ENCODE data around the gene XPOT. TPM values are rescaled to one million over a fixed set of nuclear protein-coding genes. Genes with fewer than 3 reads are reported as not detected.

XPOT gene
- polyA plus RNA-seq, 5 donors = 43.1 to 60.4 (median 51.8) TPM

Other genes with a start within 250 kb of the XPOT start
- 1 to 10 TPM; 3.4 to 5.2 (median 4.0) TPM for gene KICS2, start 182.1 kb upstream of the XPOT start, polyA plus RNA-seq (ENCODE audit: insufficient read depth in 1 of 5, insufficient read length in 5 of 5, low replicate concordance in 1 of 5)
- under 1 TPM; 0.03 to 0.22 (median 0.15) TPM for gene C12orf56, start 13.6 kb upstream of the XPOT start, polyA plus RNA-seq (ENCODE audit: insufficient read depth in 1 of 5, insufficient read length in 5 of 5, low replicate concordance in 1 of 5)
- 10 to 100 TPM; 21.9 to 29.6 (median 27.1) TPM for gene TBK1, start 47.7 kb downstream of the XPOT start, polyA plus RNA-seq (ENCODE audit: insufficient read depth in 1 of 5, insufficient read length in 5 of 5, low replicate concordance in 1 of 5)
- 10 to 100 TPM; 26.1 to 39.2 (median 31.2) TPM for gene RASSF3, start 206.1 kb downstream of the XPOT start, polyA plus RNA-seq (ENCODE audit: insufficient read depth in 1 of 5, insufficient read length in 5 of 5, low replicate concordance in 1 of 5)

Measured in right lung (tissue), 5 donors.